ENCODE data around the gene VAV2. TPM values are rescaled to one million over a fixed set of nuclear protein-coding genes. Genes with fewer than 3 reads are reported as not detected.

Gene VAV2
- polyA plus RNA-seq, 1 experiment: 9.0 TPM

GRCh38 chr9:133986774-133987445 lies 5.2 kb downstream of the VAV2 start:
- DNase-seq (ENCODE audit: low read depth, low spot score): no peak
- Histone ChIP-seq H3K4me3 (ENCODE audit: low read depth, low read length) (no peak overlapping the region), H3K27me3 (ENCODE audit: control insufficient read depth, insufficient read depth, low read length) (no peaks in the 10 kb centered on the region), H3K9me3 (ENCODE audit: control insufficient read depth, insufficient read depth, low read length) (no peaks in the 10 kb centered on the region), H3K27ac (ENCODE audit: low read depth, low read length) (no peak overlapping the region)
- TF ChIP-seq CTCF (IDR thresholded peaks at IDR 0.05; ENCODE audit: low read depth, low read length): no peak
- ChIA-PET CTCF (no interaction called here), POLR2A (no interaction called here)

- Histone ChIP-seq H3K9me3 (ENCODE audit: control insufficient read depth, insufficient read depth, low read length) (no peaks in the 10 kb centered on the region), H3K27ac (ENCODE audit: low read depth, low read length) (no peak overlapping the region), H3K4me3 (ENCODE audit: low read depth, low read length) (no peak overlapping the region), H3K27me3 (ENCODE audit: control insufficient read depth, insufficient read depth, low read length) (no peaks in the 10 kb centered on the region)
- CTCF ChIA-PET: interaction anchor here (1.0 kb wide), 1 partner anchor 203 kb away, joined by 3 read pairs; no protein-coding TSS in a partner anchor
- no peak for DNase-seq (ENCODE audit: low read depth, low spot score)
- POLR2A ChIA-PET: no interaction called here
- no peak for TF ChIP-seq CTCF (IDR thresholded peaks at IDR 0.05; ENCODE audit: low read depth, low read length)
Observed at GRCh38 chr9:133986061-133986460, 6.1 kb downstream of the VAV2 start.

- CTCF ChIA-PET: no interaction called here
- Histone ChIP-seq H3K27ac (ENCODE audit: low read depth, low read length) (no peak overlapping the region), H3K9me3 (ENCODE audit: control insufficient read depth, insufficient read depth, low read length) (no peaks in the 10 kb centered on the region; the same call in 1 of the 2 replicates), H3K4me3 (ENCODE audit: low read depth, low read length) (no peak overlapping the region), H3K27me3 (ENCODE audit: control insufficient read depth, insufficient read depth, low read length) (no peaks in the 10 kb centered on the region)
- POLR2A ChIA-PET: no interaction called here
- no peak for TF ChIP-seq CTCF (IDR thresholded peaks at IDR 0.05; ENCODE audit: low read depth, low read length)
- DNase-seq (ENCODE audit: low read depth, low spot score): no peak
Observed at GRCh38 chr9:133982971-133983720, 9.0 kb downstream of the VAV2 start.

- Histone ChIP-seq H3K27me3 (ENCODE audit: control insufficient read depth, insufficient read depth, low read length) (no peaks in the 10 kb centered on the region), H3K4me3 (ENCODE audit: low read depth, low read length) (no peak overlapping the region), H3K27ac (ENCODE audit: low read depth, low read length) (no peak overlapping the region), H3K9me3 (ENCODE audit: control insufficient read depth, insufficient read depth, low read length) (no peaks in the 10 kb centered on the region; the same call in 1 of the 2 replicates)
- DNase-seq (ENCODE audit: low read depth, low spot score): no peak
- ChIA-PET CTCF (no interaction called here), POLR2A (no interaction called here)
- TF ChIP-seq CTCF (IDR thresholded peaks at IDR 0.05; ENCODE audit: low read depth, low read length): no peak
Observed at GRCh38 chr9:133981958-133982681, 10.0 kb downstream of the VAV2 start.

- no peak overlapping the region for H3K4me3 ChIP-seq (ENCODE audit: low read depth, low read length)
- CTCF ChIA-PET: no interaction called here
- TF ChIP-seq CTCF (IDR thresholded peaks at IDR 0.05; ENCODE audit: low read depth, low read length): no peak
Observed at GRCh38 chr9:133981589-133981957, 10.6 kb downstream of the VAV2 start.

More at GRCh38 chr9:133981589-133981957, 10.6 kb downstream of the VAV2 start:
- POLR2A ChIA-PET: no interaction called here
- H3K9me3 ChIP-seq (ENCODE audit: control insufficient read depth, insufficient read depth, low read length): no peaks in the 10 kb centered on the region; the same call in 1 of the 2 replicates
- H3K27ac ChIP-seq (ENCODE audit: low read depth, low read length): no peak overlapping the region
- H3K27me3 ChIP-seq (ENCODE audit: control insufficient read depth, insufficient read depth, low read length): no peaks in the 10 kb centered on the region
- no peak for DNase-seq (ENCODE audit: low read depth, low spot score)
